Esophagus squamous epithelium (tissue), 4 donors: ENCODE data around the gene FOXRED1.

Source experiments
- POLR2A ChIP-seq, 4 donors: fragments of 450-650 bp; IDR thresholded peaks; one replicate each; pipeline ENCODE4 v1.6.1; 2017; ENCODE audit warnings: antibody characterized with exemption in 4 of 4, mild to moderate bottlenecking in 4 of 4, moderate library complexity in 3 of 4
- TF ChIP-seq, protein P1 (sequence below), 6 experiments: fragments of 450-650 bp in 4 of 6; fragments of 200-600 bp in 2 of 6; sonication (generic) in 2 of 6; IDR thresholded peaks; one replicate each; pipeline ENCODE4 v1.5.1; 2016 to 2019; ENCODE audit warnings: antibody characterized with exemption in 6 of 6, mild to moderate bottlenecking in 4 of 6, moderate library complexity in 4 of 6

DNA sequence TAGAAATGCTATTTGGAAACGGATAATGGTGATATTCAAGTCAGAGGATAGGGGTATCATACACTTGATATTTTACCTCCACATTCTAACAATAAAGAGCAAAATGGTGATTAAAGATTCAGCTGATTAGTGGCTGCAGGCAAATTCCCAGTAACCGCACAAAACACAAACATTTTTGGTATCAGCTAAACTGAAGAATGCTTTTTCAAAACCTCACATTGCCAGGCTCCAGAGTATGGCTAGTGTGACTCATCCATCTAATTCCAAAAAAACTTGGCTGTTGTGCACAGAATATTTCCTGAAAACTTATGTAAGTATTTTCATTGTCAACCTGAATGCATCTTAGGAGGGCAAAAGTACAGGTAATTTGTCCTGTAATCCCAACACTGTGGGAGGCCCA is 11.2 kb upstream of the FOXRED1 start:
- TF ChIP-seq, protein P1, sequence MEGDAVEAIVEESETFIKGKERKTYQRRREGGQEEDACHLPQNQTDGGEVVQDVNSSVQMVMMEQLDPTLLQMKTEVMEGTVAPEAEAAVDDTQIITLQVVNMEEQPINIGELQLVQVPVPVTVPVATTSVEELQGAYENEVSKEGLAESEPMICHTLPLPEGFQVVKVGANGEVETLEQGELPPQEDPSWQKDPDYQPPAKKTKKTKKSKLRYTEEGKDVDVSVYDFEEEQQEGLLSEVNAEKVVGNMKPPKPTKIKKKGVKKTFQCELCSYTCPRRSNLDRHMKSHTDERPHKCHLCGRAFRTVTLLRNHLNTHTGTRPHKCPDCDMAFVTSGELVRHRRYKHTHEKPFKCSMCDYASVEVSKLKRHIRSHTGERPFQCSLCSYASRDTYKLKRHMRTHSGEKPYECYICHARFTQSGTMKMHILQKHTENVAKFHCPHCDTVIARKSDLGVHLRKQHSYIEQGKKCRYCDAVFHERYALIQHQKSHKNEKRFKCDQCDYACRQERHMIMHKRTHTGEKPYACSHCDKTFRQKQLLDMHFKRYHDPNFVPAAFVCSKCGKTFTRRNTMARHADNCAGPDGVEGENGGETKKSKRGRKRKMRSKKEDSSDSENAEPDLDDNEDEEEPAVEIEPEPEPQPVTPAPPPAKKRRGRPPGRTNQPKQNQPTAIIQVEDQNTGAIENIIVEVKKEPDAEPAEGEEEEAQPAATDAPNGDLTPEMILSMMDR (IDR thresholded peaks at IDR 0.05), result no peak
- no peak for TF ChIP-seq POLR2A (IDR thresholded peaks at IDR 0.05)
